Fibroblast of skin of left quadriceps (primary cell): Measurements from ENCODE around the gene OR52E8.

ENCODE experiments used
- DNase-seq, 2 experiments: peaks; one replicate each; pipeline ENCODE4 v3.0.0-alpha.2; 2013; ENCODE audit warnings: low read depth in 2 of 2

Gene OR52E8

DNA sequence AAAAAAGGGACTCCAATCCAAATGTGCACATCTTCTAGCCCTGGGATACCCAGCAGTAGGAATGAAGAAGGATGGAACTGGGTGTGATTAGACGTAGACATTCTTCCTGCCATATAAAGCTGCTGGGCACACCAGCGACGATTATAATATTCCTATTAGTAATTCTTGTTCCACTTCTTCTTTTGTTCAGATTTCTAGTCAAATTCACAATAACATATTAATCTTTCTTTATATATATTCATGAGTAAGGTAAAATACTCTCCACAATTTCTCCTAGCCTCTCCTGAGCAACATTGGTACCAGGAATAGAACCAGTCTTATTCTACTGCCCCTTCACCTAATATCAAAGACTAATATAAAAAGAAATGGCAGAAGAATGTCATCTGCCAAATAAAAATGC, at the start of gene OR52E8:
TSS of gene OR52E8 (minus strand) at position 101 of the 400 bp plus-strand sequence. CDS start at position 101, 0 bp downstream.
- DNase-seq, result no peak

GRCh38 chr11:5899534-5899933, 42.0 kb upstream of the OR52E8 start:
- no peak for DNase-seq

- no peak for DNase-seq
These were observed 35.4 kb upstream of the OR52E8 start, which contains the start of gene OR52E5 for GRCh38 chr11:5892908-5893307. OR52E5 (plus strand) TSS chr11:5893208; CDS start chr11:5900777, 7,569 bp downstream.

- DNase-seq, result no peak
These were observed 33.8 kb upstream of the OR52E8 start for GRCh38 chr11:5891216-5891800.

DNA sequence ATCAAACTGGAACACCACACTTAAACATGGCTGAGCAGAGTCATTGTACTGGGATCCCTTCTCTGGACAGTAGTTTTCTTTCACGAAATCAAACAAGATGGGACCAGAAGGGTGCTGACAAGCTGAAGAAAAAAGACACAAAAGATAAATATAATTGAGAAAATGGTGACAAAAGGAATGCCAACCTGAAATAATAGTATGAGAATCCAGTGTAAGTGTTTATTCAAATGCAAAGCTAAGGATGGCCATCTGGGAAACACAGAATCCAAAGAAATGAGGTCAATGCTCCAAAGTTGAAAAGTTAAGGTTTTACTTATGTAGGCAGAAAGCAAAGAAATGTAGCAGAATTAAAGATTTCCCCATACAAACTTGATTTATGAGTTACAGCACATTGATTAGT, 30.2 kb upstream of the OR52E8 start:
- DNase-seq, result no peak

DNA sequence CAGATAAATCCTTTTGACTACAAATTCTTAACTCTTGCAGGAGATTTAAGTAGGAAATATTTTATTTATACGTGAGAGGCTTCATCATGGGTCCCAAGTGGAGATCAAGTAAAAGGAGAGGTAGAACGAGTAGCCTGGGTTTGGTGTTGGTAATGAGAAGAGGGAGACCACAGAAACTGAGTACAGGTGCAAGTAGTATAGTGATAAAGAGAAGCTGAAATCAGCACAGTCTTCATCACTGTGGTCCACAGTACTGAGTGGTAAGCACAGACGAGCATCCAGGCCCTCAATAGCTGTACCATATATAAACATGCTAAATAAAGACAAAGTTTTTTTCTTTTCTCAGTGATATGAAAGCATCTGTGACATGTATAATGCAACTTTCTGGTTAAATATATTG, 29.7 kb upstream of the OR52E8 start:
- no peak for DNase-seq

DNA sequence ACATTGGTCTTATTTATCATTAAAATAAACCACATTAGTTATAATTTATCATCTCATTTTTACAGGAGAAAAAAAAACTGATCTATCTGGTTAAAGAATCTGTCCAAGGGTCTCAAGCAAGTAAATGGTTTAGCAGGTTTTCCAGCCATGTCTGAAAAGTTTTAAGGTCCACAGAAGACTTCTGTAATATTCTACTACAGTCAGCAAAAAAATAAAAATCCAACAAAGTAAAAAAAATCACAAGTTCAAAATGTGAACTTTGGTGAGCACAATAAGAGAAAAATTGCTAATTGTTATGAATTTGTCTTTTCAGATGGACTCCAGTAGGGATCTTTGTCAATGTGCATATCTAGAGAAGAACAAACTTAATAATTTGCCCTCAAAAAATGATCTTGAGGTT, 24.3 kb upstream of the OR52E8 start:
- no peak for DNase-seq

DNA sequence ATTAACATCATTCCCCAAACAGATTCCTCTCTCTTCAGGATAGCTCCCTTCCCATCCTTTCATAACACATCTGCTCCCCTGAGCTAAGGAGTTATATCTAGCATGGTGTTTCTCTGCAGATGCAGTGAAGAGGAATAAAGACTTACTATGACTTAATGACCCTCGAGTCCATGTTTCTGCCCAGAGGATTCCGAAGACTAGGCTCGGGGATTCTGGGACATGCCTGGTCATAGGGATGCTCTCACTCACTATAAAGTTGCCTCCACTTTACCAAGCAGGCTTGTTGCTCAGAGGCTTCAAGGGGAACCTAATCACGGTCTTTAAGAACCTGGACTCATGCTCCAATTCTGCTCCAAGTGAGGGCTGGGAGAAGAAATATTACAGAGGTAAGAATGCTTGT, 22.8 kb upstream of the OR52E8 start, which contains the start of gene OR52E4:
TSS of gene OR52E4 (plus strand) at position 301 of the 400 bp plus-strand sequence. CDS start 3,664 bp downstream, outside the sequence.
- no peak for DNase-seq

GRCh38 chr11:5878564-5878963, 21.1 kb upstream of the OR52E8 start:
- no peak for DNase-seq

- DNase-seq, result no peak
These were observed 8.3 kb upstream of the OR52E8 start for GRCh38 chr11:5865826-5866225.

- no peak for DNase-seq
These were observed 6.5 kb downstream of the OR52E8 start for GRCh38 chr11:5851002-5851401.

DNA sequence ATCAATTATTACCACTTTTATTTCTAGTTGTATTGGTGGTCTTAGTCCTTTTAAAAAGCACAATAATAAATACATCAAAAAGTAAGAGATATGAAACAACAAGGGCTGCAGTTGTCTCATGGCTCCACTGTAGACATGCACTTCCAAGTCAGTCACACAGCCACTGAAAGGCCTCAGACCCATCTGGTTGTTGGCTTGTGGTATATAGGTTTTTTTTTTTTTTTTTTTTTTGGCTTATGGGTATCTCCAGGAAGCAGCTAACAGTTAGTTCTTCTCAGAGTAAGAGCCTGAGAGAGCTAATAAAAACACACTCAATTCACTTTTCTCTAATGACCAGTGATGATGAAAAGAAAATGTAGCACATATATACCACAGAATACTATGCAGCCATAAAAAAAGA, 9.8 kb downstream of the OR52E8 start:
- DNase-seq, result no peak

- no peak for DNase-seq
These were observed 10.8 kb downstream of the OR52E8 start for GRCh38 chr11:5846701-5847100.

DNA sequence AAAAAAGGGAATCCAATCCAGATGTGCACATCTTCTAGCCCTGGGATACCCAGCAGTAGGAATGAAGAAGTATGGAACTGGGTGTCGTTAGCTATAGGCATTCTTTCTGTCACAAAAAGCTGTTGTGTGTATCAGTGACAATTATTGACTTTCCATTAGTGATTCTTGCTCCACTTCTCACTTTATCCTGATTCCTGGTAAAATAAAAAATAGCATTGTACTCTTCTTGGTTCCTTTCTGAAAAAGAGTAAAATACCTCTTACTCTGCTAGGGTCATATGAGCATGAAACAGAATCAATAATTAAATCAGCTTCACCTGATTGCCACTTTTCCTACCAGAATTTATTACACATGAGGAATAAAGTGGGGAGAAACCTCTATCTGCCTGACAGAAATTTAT, 15.7 kb downstream of the OR52E8 start, which contains the start of gene OR52E6:
TSS of gene OR52E6 (minus strand) at position 101 of the 400 bp plus-strand sequence. CDS start at position 101, 0 bp downstream.
- no peak for DNase-seq

GRCh38 chr11:5837695-5838094, 19.8 kb downstream of the OR52E8 start:
- DNase-seq, result no peak

GRCh38 chr11:5833446-5833845, 24.0 kb downstream of the OR52E8 start:
- DNase-seq, result no peak

- no peak for DNase-seq
These were observed 26.2 kb downstream of the OR52E8 start for GRCh38 chr11:5831196-5831829.

GRCh38 chr11:5818245-5818886, 39.1 kb downstream of the OR52E8 start:
- DNase-seq, result no peak

DNA sequence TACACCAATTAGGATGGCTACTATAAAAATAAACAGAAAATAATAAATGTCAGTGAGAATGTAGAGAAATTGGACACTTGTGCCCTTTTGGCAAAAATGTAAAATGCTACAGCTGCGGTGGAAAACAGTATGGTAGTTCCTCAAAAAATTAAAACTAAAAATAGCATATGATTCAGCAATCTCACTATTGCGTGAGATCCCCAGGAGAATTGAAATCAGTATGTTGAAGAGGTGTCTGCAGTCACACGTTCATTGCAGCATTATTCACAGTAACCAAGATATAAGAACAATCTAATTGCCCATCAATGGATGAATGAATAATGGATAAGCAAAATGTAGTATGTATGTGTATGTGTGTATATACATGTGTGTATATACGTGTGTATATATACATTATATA, 42.0 kb downstream of the OR52E8 start:
- DNase-seq, result no peak

DNA sequence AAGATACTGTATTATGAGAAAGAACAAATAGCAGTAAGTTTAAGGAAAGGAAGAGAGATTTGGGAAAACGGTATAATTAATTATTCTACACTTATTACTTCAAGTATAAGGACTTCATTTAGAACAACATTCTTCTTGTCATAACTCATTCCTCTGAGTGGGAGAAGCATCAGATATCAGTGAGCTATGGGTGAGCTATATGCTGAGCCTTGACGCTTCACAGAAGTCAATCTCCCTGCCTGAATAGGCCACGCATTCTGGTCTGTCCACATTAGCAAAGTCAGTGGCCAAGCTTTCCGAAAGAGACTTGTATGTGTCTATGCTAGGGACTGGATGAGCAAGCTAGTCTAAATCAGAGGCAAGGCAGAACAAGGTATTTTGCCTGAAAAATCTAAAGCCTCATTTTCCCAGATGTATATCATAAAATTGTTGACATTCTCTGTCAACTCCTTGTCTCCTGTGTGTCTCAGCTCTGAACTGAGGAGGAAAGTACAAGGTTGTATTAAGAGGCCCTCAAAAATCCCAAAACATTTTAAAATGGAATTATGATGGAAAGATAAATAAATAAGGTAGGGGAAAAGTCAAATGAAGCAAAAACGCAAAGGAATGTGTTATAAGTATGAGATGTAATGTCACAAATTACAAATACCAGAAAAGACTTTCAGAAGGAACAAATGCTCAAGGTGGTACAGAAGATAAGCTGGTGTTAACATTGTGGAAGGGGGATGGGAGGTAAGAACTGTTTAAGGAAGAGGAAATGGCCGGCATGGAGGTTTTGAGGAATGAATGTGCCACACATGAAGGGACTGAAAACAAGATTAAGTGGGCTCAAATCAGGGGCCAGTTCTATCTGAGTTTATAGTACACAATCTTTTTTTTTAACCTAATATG, 47.3 kb downstream of the OR52E8 start:
- no peak for DNase-seq

DNA sequence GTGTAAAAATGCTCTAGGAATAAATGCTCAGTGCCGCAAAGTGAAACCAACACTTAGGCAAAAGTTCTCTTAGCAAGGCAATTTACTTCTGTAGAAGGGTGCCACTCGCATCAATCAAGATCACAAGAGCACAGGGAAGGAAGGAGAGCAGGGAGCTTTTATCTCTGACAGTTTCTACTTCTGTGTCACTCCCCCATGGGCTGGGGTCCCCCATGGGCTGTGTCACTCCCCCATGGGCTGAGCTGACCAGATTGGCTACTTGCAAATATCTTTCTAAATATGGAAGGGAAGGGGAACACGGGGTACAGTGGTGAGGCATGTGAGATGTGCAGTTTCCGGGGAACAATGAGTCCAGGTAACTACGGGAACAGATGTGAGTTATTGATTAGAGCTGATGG, 48.4 kb downstream of the OR52E8 start:
- no peak for DNase-seq
